Right cardiac atrium (tissue), 5 donors: ENCODE results near the gene PFKM. TPM values are rescaled to one million over a fixed set of nuclear protein-coding genes. Genes with fewer than 3 reads are reported as not detected.

Source experiments
- ATAC-seq, 2 donors: fragments of 200-7000 bp; cut with Tn5 transposase; one replicate each; pipeline versions ENCODE4 v1.8.0 to v1.9.1; 2020; ENCODE audit warnings: moderate library complexity in 2 of 2, mild to moderate bottlenecking in 1 of 2
- DNase-seq, 3 donors: peaks; one replicate each; pipeline ENCODE4 v3.0.0-alpha.2; 2020
- H3K27ac ChIP-seq: one replicate; pipeline ENCODE4 v1.5.1; 2013; ENCODE audit warnings: mild to moderate bottlenecking, low read length, control low read depth, moderate library complexity
- H3K27me3 ChIP-seq: one replicate; pipeline ENCODE4 v1.6.1; 2013; ENCODE audit not compliant: control insufficient read depth, insufficient read depth
- H3K4me1 ChIP-seq: one replicate; pipeline ENCODE4 v1.6.1; 2013; ENCODE audit warnings: low read length; ENCODE audit not compliant: control insufficient read depth, insufficient read depth
- H3K4me3 ChIP-seq: one replicate; pipeline ENCODE4 v1.5.1; 2013; ENCODE audit warnings: low read length, control low read depth
- H3K9me3 ChIP-seq: one replicate; pipeline ENCODE4 v1.6.1; 2013; ENCODE audit warnings: low read length; ENCODE audit not compliant: control insufficient read depth
- whole genome bisulfite sequencing: extraction: QIAGEN DNeasy Blood & Tissue Kit; methylation state at CpG from one replicate; pipeline ENCODE4 v1.1.7; 2013; 5-methylcytosine and 5-hydroxymethylcytosine counted together
- intact Hi-C, 4 donors: fragments of 100-400 bp; cut with DNase I; formaldehyde crosslinking; loops; one replicate each; pipeline versions ENCODE4 v1.11.0 to v1.14.0; 2022 to 2023
- long read RNA-seq, 4 donors: library from polyadenylated mRNA; unstranded; transcript quantifications; one replicate each; pipeline ENCODE4 v2.0.0, GENCODE V29; 2020 to 2021
- polyA plus RNA-seq: library from polyadenylated mRNA; stranded (reverse); fragments of 200-250 nt; gene quantifications from one replicate; pipeline ENCODE4 v1.2.3, GENCODE V29; 2013
- total RNA-seq, 4 donors: library from RNA; stranded (reverse); fragmentation: NEBNext Ultra II Directional; extraction: Animal tissue kit (Norgen Biotek cat#: 25700); gene quantifications; one replicate each; pipeline ENCODE4 v1.2.1, GENCODE V29; 2021
- donor health status: healthy with polysubstance abuse.
- donor health status: DM: no; HTN: yes; CAD: no.
- donor health status: DM: no; HTN: no; CAD: no.
- donor health status: DM: no; HTN: yes; CAD: no; lungs with severe emphysema.
- donor health status: DM: yes; HTN: yes; CAD: no.

PFKM gene
- total RNA-seq (100 to 1,000 TPM; 322 to 429 (median 358) TPM), polyA plus RNA-seq (204 TPM)
- long read RNA-seq, donor 1, transcript PFKM-210 (22 exons, 2,867 nt), result minor isoform, 11 of 542 reads
- long read RNA-seq, donor 1, transcript PFKM-203 (23 exons, 3,224 nt), result major isoform, 352 of 542 reads
- long read RNA-seq, donor 1, transcript PFKM-206 (22 exons, 3,063 nt), result minor isoform, 6 of 542 reads
- long read RNA-seq, donor 1, partial matches to known transcripts, result 137 of 542 reads
- long read RNA-seq, donor 1, other reads (novel, unspliced or antisense), result 31 of 542 reads
- long read RNA-seq, donor 2, transcript PFKM-203 (23 exons, 3,224 nt), result major isoform, 198 of 256 reads
- long read RNA-seq, donor 2, transcript PFKM-210 (22 exons, 2,867 nt), result minor isoform, 6 of 256 reads
- long read RNA-seq, donor 2, partial matches to known transcripts, result 32 of 256 reads
- long read RNA-seq, donor 2, other reads (novel, unspliced or antisense), result 16 of 256 reads
- long read RNA-seq, donor 3, transcript PFKM-210 (22 exons, 2,867 nt), result minor isoform, 30 of 1,516 reads
- long read RNA-seq, donor 3, transcript PFKM-203 (23 exons, 3,224 nt), result major isoform, 1,133 of 1,516 reads
- long read RNA-seq, donor 3, transcript PFKM-201 (23 exons, 3,078 nt), result minor isoform, 7 of 1,516 reads
- long read RNA-seq, donor 3, transcript PFKM-206 (22 exons, 3,063 nt), result minor isoform, 6 of 1,516 reads
- long read RNA-seq, donor 3, partial matches to known transcripts, result 226 of 1,516 reads
- long read RNA-seq, donor 3, other reads (novel, unspliced or antisense), result 100 of 1,516 reads
- long read RNA-seq, donor 4, transcript PFKM-203 (23 exons, 3,224 nt), result major isoform, 250 of 325 reads
- long read RNA-seq, donor 4, transcript PFKM-210 (22 exons, 2,867 nt), result minor isoform, 14 of 325 reads
- long read RNA-seq, donor 4, partial matches to known transcripts, result 37 of 325 reads
- long read RNA-seq, donor 4, other reads (novel, unspliced or antisense), result 18 of 325 reads

DNA sequence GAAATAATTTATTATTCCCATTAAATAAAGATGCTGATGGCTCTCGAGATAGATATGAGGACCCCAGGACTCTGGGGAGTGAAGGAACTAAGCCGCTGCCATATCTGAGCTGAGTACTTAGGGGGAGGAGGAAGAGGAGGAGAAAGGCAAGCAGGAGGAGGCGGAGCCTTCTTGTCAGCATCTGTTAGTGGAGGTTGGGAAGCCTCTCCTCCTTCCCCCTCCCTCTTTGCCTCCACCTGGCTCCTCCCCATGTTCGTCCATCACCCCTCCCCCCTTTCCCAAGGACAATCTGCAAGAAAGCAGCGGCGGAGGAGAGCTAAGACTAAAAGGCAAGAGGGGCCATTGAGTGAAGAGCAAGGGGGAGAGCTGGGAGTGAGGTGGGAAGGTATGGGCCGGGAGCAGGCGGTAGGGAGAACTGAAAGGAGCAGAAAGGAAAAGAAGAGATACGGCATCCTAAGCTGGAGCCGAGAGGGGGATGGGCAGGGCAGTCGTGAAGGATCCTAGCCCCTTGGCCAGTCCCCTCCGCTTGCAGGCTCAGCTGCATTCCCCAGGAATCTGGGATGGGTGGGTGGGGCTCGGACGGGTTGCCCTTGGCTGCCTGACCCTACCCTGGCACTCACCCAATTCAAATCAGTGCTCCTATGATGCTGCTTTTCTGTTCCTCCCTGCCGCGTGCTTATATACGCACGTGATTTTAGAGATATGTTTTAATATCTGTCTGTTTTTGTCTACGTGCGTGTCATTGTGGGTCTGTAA, at the start of gene PFKM:
TSS of gene PFKM (plus strand) at position 287 of the 756 bp plus-strand sequence. CDS start 3,411 bp downstream, outside the sequence.
- WGBS, result under 1% methylated on average over 20 of the region's 20 CpGs
- intact Hi-C loops, result loop anchor here in 1 of 4 donors (10.0 kb wide), 1 partner anchor 46 kb away; no protein-coding TSS in a partner anchor
- DNase-seq, result peak; percentile 86 to 92 (median 88)
- Histone ChIP-seq H3K27ac (peak within 1 kb of the TSS; percentile 74), H3K27me3 (no peaks in the 10 kb centered on the region), H3K4me1 (no peaks in the 10 kb centered on the region), H3K9me3 (no peaks in the 10 kb centered on the region), H3K4me3 (peak within 1 kb of the TSS; percentile 88)
- peak; percentile 99 for ATAC-seq

DNA sequence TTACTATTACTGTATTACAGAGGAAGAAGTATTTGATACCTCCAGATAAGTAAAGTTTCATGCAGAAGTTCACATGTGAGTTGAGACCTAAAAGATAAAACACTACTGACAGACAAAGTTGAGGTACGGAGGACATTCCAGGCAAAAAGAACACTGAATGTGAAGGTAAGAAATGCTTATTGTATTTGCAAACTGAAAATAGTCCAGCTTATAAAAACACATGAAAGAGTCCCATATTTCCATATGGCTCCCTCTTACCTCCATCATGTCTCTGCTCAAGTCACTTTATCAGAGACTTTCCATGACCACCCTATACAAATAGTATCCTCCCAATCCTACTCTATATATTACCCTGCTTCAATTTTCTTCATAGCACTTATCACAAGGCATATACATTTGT, 49.1 kb upstream of the PFKM start:
- Histone ChIP-seq H3K27me3 (no peaks in the 10 kb centered on the region), H3K9me3 (no peaks in the 10 kb centered on the region), H3K27ac (no peak overlapping the region), H3K4me3 (no peak overlapping the region), H3K4me1 (no peaks in the 10 kb centered on the region)
- intact Hi-C loops, result no loop called here
- 97% methylated on average over 1 of the region's 1 CpG for WGBS
- ATAC-seq (no peak), DNase-seq (no peak)

DNA sequence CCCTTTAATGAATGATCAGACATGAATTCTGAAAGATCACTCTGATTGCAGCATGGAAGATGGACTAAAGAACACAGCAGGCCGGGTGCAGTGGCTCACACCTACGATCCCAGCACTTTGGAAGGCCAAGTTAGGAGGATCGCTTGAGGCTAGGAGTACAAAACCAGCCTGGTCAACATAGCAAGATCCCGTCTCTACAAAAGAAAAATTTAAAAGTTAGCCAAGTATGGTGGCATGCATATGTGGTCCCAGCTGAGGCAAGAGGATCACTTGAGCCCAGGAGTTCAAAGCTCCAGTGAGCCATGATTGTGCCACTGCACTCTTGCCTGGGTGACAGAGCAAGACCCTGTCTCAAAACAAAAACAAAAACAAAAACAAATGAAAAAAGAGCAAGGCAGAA, 48.4 kb upstream of the PFKM start:
- intact Hi-C loops, result no loop called here
- no peak for ATAC-seq
- H3K27me3 ChIP-seq, result no peaks in the 10 kb centered on the region
- H3K27ac ChIP-seq, result no peak overlapping the region
- DNase-seq, result no peak
- no peak overlapping the region for H3K4me3 ChIP-seq
- no peaks in the 10 kb centered on the region for H3K9me3 ChIP-seq
- no peaks in the 10 kb centered on the region for H3K4me1 ChIP-seq
- 93% methylated on average over 4 of the region's 4 CpGs for WGBS

DNA sequence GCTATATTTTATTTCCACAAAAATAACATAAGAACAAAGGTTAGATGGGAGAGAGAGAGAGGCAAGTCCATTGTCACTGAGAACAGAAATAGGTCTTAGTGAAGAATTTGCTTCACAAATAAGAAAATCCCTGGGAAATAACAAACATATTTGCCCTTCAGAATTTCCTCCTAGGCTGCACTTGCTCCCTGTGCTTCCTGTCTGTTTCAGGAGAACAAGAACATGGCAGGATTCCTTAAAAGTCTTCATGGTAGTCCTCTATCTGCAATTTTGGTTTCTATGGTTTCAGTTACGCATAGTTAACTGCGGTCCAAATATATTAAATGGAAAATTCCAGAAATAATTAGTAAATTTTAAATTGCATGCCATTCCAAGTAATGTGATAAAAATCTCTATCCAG, 47.4 kb upstream of the PFKM start:
- WGBS, result 97% methylated on average over 2 of the region's 2 CpGs
- intact Hi-C loops, result no loop called here
- no peak overlapping the region for H3K4me3 ChIP-seq
- no peaks in the 10 kb centered on the region for H3K27me3 ChIP-seq
- no peak for ATAC-seq
- H3K27ac ChIP-seq, result no peak overlapping the region
- DNase-seq, result no peak
- no peaks in the 10 kb centered on the region for H3K9me3 ChIP-seq
- no peaks in the 10 kb centered on the region for H3K4me1 ChIP-seq

DNA sequence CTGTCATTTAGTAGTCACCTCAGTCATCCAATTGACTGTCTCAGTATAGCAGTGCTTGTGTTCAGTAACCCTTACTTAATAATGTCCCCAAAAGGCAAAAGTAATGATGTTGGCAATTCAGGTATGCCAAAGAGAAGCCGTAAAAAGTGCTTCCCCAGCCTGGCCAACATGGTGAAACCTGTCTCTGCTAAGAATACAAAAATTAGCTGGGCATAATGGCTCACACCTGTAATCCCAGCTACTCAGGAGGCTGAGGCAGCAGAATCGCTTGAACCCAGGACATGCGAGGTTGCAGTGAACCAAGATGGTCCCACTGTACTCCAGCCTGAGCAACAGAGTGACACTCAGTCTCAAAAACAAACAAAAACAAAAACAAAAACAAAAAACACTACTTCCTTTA, 46.9 kb upstream of the PFKM start:
- no peaks in the 10 kb centered on the region for H3K4me1 ChIP-seq
- intact Hi-C loops, result no loop called here
- no peak overlapping the region for H3K4me3 ChIP-seq
- no peaks in the 10 kb centered on the region for H3K27me3 ChIP-seq
- DNase-seq (no peak), ATAC-seq (no peak)
- H3K27ac ChIP-seq, result no peak overlapping the region
- H3K9me3 ChIP-seq, result no peaks in the 10 kb centered on the region
- WGBS, result 96% methylated on average over 3 of the region's 3 CpGs

DNA sequence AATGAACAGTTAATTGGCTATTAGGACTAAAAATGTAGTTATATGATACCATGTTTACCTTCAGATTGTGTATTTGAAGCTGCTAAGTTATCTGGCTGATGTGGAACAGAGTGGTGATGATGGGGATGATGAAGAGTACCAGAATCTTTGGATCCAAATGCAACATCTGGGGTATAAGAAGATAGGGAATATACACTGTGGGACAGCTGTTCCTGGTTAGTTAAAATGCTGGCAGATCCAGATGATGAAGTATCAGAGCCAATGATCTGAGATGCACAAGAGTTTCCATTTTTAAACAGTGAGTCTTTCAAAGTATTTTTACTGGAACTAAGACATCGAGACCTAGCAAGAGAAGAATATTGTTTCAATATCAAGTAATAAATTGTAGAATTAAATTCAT, 44.9 kb upstream of the PFKM start:
- intact Hi-C loops, result no loop called here
- Histone ChIP-seq H3K27me3 (no peaks in the 10 kb centered on the region), H3K9me3 (no peaks in the 10 kb centered on the region), H3K4me1 (no peaks in the 10 kb centered on the region), H3K27ac (no peak overlapping the region), H3K4me3 (no peak overlapping the region)
- ATAC-seq, result no peak
- WGBS, result 93% methylated on average over 1 of the region's 1 CpG
- DNase-seq, result no peak

DNA sequence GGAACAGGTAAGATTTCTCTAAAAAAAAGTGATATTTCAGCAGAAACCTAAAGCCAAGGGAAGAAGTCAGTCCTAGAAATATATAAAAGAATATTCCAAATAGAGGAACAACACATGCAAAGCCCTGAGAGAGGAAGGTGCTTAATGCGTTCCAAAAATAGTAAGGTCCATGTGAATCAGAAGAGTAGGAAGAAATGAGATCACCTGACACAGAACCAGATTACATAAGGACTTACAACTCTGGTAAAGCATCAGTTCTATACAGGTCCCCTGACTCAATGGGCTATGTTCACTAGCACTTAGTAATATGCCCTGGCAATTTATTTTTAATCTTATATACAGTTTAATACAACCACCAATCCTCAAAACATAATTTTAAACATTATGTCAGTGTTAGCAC, 43.3 kb upstream of the PFKM start:
- ATAC-seq, result no peak
- Histone ChIP-seq H3K27ac (no peak overlapping the region), H3K9me3 (no peaks in the 10 kb centered on the region), H3K4me1 (no peaks in the 10 kb centered on the region), H3K4me3 (no peak overlapping the region), H3K27me3 (no peaks in the 10 kb centered on the region)
- DNase-seq, result no peak
- intact Hi-C loops, result no loop called here
- WGBS, result 47% methylated on average over 1 of the region's 1 CpG

DNA sequence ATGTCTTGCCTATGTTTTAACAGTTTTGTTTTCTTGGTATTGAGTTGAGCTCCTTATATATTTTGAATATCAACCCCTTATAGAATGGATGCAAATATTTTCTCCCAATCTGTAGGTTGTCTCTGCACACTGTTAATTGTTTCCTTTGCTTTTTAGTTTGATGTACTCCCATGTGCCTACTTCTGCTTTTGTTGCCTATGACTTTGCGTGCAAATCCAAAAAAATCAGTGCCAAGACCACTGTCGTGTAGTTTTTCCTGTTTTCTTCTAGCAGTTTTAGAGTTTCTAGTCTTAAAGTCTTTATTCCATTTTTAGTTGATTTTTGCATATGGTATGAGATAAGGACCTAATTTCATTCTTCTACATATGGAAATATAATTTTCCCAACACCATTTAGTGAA, 42.1 kb upstream of the PFKM start:
- DNase-seq, result no peak
- H3K27ac ChIP-seq, result no peak overlapping the region
- WGBS, result 90% methylated on average over 2 of the region's 2 CpGs
- no peaks in the 10 kb centered on the region for H3K27me3 ChIP-seq
- ATAC-seq, result no peak
- intact Hi-C loops, result no loop called here
- H3K4me1 ChIP-seq, result no peaks in the 10 kb centered on the region
- no peaks in the 10 kb centered on the region for H3K9me3 ChIP-seq
- no peak overlapping the region for H3K4me3 ChIP-seq

DNA sequence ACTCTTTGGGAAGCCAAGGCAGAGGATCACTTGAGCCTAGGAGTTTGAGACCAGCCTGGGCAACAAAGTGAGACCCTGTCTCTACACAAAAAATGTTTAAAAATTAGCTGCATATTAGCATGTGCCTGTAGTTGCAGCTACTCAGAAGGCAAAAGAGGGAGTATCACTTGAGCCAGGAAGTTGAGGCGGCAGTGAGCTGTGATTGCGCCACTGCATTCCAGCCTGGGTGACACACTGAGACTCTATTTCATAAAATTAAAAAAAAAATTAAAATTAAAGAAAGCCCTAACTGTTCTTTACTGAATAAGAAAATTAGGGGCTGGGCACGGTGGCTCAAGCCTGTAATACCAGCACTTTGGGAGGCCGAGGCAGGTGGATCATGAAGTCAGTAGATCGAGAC, 40.3 kb upstream of the PFKM start:
- no peak overlapping the region for H3K27ac ChIP-seq
- no peaks in the 10 kb centered on the region for H3K4me1 ChIP-seq
- no peak for ATAC-seq
- no peak for DNase-seq
- no peak overlapping the region for H3K4me3 ChIP-seq
- no peaks in the 10 kb centered on the region for H3K27me3 ChIP-seq
- 91% methylated on average over 5 of the region's 5 CpGs for WGBS
- H3K9me3 ChIP-seq, result no peaks in the 10 kb centered on the region
- intact Hi-C loops, result no loop called here

DNA sequence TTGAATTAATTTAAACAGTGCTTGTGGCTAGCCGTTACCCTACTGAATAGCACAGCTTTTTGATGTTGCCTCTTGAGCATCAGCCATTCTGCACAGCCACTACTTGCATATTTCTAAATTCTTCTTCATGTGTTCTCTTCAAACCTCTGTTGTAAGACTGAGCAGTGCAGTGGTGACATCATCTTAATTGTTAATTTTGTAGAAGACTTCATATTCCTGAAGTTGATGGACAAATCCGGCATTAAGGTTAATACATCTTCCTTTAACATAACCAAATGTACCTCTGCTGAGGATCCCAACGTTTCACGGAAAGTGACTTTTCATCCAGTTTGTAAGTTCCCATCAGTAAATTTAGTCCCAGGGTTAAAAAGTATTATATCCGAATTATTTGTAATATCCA, 38.9 kb upstream of the PFKM start:
- ATAC-seq (no peak), DNase-seq (no peak)
- 87% methylated on average over 5 of the region's 5 CpGs for WGBS
- intact Hi-C loops, result loop anchor here in 3 of 4 donors (5.0 kb wide), 2 partner anchors 82 to 87 kb away; no protein-coding TSS in a partner anchor
- no peaks in the 10 kb centered on the region for H3K4me1 ChIP-seq
- H3K9me3 ChIP-seq, result no peaks in the 10 kb centered on the region
- no peaks in the 10 kb centered on the region for H3K27me3 ChIP-seq
- no peak overlapping the region for H3K27ac ChIP-seq
- H3K4me3 ChIP-seq, result no peak overlapping the region
